SU-DHL-6 (cell line): ENCODE results near the gene MYL6B.

ENCODE experiments used
- EZH2phosphoT487 ChIP-seq: fragments of 200-600 bp; sonication (generic), shearing (Covaris generic); conservative IDR thresholded peaks from 2 replicates; pipeline ENCODE4 v1.6.1; 2018; ENCODE audit warnings: mild to moderate bottlenecking, antibody characterized with exemption, low read length, moderate library complexity, mixed read lengths
- TF ChIP-seq, protein P1 (sequence below): fragments of 200-600 bp; sonication (generic); IDR thresholded peaks from one replicate; pipeline ENCODE4 v1.5.1; 2017; ENCODE audit warnings: antibody characterized with exemption, mild to moderate bottlenecking, low read length, moderate library complexity; ENCODE audit not compliant: insufficient read depth, poor library complexity, severe bottlenecking

DNA sequence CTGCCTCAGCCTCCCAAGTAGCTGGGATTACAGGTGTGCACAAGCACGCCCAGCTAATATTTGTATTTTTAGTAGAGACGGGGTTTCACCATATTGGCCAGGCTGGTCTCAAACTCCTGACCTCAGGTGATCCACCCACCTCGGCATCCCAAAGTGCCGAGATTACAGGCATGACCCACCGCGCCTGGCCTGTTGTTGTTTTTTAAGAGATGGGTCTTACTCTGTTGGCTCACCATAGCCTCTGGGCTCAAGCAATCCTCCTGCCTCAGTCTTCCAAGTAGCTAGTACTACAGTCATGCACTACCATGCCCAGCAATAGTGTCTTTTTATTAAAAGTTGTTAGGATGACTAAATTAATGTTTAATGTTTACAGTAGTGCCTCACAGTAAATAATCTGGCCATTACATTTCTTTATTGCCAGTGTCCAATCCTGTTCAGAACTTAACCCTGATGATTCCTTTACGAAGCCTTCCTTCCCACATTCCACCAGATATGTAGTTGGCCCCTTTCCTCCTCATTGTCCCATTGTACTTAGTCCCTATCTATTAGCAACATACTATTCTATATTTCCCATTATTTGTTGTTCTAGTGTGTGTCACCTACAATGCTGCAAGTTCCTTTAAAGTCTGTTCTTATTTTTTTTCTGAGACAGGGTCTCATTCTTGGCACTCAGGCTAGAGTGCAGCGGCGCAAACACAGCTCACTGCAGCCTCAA is 45.7 kb downstream of the MYL6B start:
- TF ChIP-seq, protein P1, sequence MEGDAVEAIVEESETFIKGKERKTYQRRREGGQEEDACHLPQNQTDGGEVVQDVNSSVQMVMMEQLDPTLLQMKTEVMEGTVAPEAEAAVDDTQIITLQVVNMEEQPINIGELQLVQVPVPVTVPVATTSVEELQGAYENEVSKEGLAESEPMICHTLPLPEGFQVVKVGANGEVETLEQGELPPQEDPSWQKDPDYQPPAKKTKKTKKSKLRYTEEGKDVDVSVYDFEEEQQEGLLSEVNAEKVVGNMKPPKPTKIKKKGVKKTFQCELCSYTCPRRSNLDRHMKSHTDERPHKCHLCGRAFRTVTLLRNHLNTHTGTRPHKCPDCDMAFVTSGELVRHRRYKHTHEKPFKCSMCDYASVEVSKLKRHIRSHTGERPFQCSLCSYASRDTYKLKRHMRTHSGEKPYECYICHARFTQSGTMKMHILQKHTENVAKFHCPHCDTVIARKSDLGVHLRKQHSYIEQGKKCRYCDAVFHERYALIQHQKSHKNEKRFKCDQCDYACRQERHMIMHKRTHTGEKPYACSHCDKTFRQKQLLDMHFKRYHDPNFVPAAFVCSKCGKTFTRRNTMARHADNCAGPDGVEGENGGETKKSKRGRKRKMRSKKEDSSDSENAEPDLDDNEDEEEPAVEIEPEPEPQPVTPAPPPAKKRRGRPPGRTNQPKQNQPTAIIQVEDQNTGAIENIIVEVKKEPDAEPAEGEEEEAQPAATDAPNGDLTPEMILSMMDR, result no peak
- no peak for TF ChIP-seq EZH2phosphoT487
